Stimulated activated CD8-positive, alpha-beta memory T cell treated with anti-CD3 and anti-CD28 coated beads, Interleukin-4, amount 100 ng/mL, for 4 hours (primary cell): ENCODE results near the gene CTDP1.
"Not testable (repeated sequence)": the region's sequence is repeated elsewhere in the genome, so short reads cannot be mapped to it uniquely, and the experiment has no call there.

Experiments used
- DNase-seq, 2 donors: peaks; one replicate each; pipeline ENCODE4 v3.0.0-alpha.2; 2020; ENCODE audit warnings: low read depth in 2 of 2, low spot score in 1 of 2

The CTDP1 gene

GRCh38 chr18:79697178-79697577, 17.6 kb downstream of the CTDP1 start:
- no peak for DNase-seq

- no peak for DNase-seq
Measured at GRCh38 chr18:79697976-79698375, 18.4 kb downstream of the CTDP1 start.

GRCh38 chr18:79698668-79699335, 19.2 kb downstream of the CTDP1 start:
- no peak for DNase-seq

- no peak for DNase-seq
Measured at GRCh38 chr18:79699653-79700052, 20.1 kb downstream of the CTDP1 start.

GRCh38 chr18:79702906-79703305, 23.3 kb downstream of the CTDP1 start:
- DNase-seq = no peak

GRCh38 chr18:79704631-79705030, 25.0 kb downstream of the CTDP1 start:
- no peak for DNase-seq

GRCh38 chr18:79705272-79705671, 25.7 kb downstream of the CTDP1 start:
- DNase-seq = no peak

- DNase-seq = no peak
Measured at GRCh38 chr18:79706006-79706405, 26.4 kb downstream of the CTDP1 start.

GRCh38 chr18:79706658-79707057, 27.1 kb downstream of the CTDP1 start:
- DNase-seq = no peak

GRCh38 chr18:79707239-79707638, 27.6 kb downstream of the CTDP1 start:
- DNase-seq = no peak

- no peak for DNase-seq
Measured at GRCh38 chr18:79707671-79708070, 28.1 kb downstream of the CTDP1 start.

GRCh38 chr18:79708412-79708811, 28.8 kb downstream of the CTDP1 start:
- DNase-seq = no peak

- DNase-seq = no peak
Measured at GRCh38 chr18:79712206-79712857, 32.7 kb downstream of the CTDP1 start.

GRCh38 chr18:79713341-79713740, 33.7 kb downstream of the CTDP1 start:
- DNase-seq = no peak

- no peak for DNase-seq
Measured at GRCh38 chr18:79714531-79715240, 35.1 kb downstream of the CTDP1 start.

GRCh38 chr18:79715280-79715679, 35.7 kb downstream of the CTDP1 start:
- DNase-seq = no peak

- DNase-seq = no peak
Measured at GRCh38 chr18:79717059-79717458, 37.5 kb downstream of the CTDP1 start.

GRCh38 chr18:79717555-79718074, 38.0 kb downstream of the CTDP1 start:
- DNase-seq = no peak

- DNase-seq = no peak
Measured at GRCh38 chr18:79718126-79718525, 38.5 kb downstream of the CTDP1 start.

GRCh38 chr18:79718878-79719477, 39.4 kb downstream of the CTDP1 start:
- DNase-seq = no peak

GRCh38 chr18:79719478-79720358, 40.1 kb downstream of the CTDP1 start:
- DNase-seq = not testable (repeated sequence)
